ENCODE results near the gene GSTM3. TPM values are rescaled to one million over a fixed set of nuclear protein-coding genes. Genes with fewer than 3 reads are reported as not detected.
A peak's percentile ranks its signal among the peaks of the same experiment; 100 is the strongest.

The GSTM3 gene
- total and polyA plus RNA-seq, 7 donors: 21.6 to 143 (median 64.3) TPM

DNA sequence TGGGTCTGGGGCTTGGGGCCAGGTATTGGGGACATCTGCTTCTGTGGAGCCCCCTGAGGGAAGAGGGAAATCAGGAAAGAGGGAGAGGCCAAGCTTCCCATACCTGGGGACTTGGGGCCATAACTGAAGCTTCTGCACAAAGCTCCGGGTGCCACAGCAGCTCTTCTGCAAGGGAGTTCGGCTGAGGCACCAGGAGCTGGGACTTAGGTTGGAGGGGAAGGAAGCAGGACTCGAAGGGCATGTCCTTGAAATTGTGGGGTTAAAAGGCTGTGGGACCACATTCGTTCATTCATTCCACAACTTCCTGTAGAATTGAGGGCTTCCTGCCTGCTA is 24.6 kb upstream of the GSTM3 start:
- no peak overlapping the region for H3K4me3 ChIP-seq
- H3K27me3 ChIP-seq: no peaks in the 10 kb centered on the region
- no peak for DNase-seq
- no peak overlapping the region for H3K27ac ChIP-seq
- intact Hi-C loops (cut with DNase I): no loop called here
- TF ChIP-seq POLR2A (IDR thresholded peaks at IDR 0.05): no peak
- no peak for TF ChIP-seq EP300 (IDR thresholded peaks at IDR 0.05)
- no peak for TF ChIP-seq POLR2AphosphoS5 (IDR thresholded peaks at IDR 0.05)
- TF ChIP-seq, protein P1, sequence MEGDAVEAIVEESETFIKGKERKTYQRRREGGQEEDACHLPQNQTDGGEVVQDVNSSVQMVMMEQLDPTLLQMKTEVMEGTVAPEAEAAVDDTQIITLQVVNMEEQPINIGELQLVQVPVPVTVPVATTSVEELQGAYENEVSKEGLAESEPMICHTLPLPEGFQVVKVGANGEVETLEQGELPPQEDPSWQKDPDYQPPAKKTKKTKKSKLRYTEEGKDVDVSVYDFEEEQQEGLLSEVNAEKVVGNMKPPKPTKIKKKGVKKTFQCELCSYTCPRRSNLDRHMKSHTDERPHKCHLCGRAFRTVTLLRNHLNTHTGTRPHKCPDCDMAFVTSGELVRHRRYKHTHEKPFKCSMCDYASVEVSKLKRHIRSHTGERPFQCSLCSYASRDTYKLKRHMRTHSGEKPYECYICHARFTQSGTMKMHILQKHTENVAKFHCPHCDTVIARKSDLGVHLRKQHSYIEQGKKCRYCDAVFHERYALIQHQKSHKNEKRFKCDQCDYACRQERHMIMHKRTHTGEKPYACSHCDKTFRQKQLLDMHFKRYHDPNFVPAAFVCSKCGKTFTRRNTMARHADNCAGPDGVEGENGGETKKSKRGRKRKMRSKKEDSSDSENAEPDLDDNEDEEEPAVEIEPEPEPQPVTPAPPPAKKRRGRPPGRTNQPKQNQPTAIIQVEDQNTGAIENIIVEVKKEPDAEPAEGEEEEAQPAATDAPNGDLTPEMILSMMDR (IDR thresholded peaks at IDR 0.05): no peak
- no peaks in the 10 kb centered on the region for H3K9me3 ChIP-seq
- H3K4me1 ChIP-seq: peaks cover 0 to 22% (median 12%) of the 10 kb centered on the region in 4 donors
- H3K36me3 ChIP-seq: no peaks in the 10 kb centered on the region
- WGBS, 2 donors: 75 to 89% methylated on average over 4 of the region's 4 CpGs

DNA sequence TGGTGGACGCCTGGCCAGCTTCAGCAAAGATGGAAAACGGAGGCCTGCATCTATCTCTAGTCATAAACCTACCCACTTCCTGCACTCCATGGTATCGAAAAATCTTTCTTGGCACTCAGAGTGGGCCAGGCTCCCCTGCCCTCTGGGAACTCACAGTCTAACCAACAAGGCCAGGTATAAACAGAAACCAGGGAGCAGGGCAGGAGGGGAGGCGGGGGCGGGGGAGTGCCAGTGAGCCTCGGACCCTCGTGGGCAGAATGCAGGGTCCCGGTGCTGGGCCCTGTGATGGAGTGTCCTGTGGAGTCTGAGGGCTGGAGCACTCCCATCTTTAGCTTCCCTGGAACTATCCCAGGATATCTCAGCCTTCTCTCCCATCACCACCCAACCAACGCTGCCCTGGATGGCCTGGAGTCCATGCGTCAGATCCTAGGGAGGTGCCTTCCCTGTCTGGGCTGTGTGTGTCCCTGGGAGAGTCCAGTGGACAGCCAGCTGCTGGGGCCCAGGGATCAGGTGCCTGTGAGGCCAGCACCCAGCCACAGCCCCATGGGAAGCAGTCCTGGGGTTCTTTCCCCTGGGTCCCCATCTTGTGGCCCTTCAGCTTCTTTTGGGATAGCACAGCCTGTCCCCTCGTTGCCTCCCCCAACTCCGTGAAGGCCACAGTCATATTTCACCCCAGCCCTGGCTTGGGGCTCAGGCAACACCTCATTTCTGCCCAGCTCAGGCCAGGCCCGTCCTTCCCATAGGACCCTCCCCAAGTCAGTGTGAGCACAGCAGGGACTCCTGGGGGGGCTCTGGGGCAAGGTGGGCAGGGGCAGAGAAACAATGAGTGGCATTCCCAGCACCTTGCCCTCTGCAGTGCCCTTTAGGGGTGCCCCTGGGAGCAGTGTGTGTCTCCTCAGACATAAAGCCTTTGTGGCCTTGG is 24.0 kb upstream of the GSTM3 start:
- Histone ChIP-seq H3K36me3 (no peaks in the 10 kb centered on the region), H3K27me3 (no peaks in the 10 kb centered on the region), H3K4me1 (peaks cover 0 to 23% (median 12%) of the 10 kb centered on the region in 4 donors), H3K9me3 (no peaks in the 10 kb centered on the region), H3K27ac (no peak overlapping the region), H3K4me3 (no peak overlapping the region)
- intact Hi-C loops (cut with DNase I): no loop called here
- no peak for TF ChIP-seq POLR2A (IDR thresholded peaks at IDR 0.05)
- TF ChIP-seq EP300 (IDR thresholded peaks at IDR 0.05): no peak
- WGBS, 2 donors: 83 to 88% methylated on average over 13 of the region's 13 CpGs
- DNase-seq: peak; percentile 48

DNA sequence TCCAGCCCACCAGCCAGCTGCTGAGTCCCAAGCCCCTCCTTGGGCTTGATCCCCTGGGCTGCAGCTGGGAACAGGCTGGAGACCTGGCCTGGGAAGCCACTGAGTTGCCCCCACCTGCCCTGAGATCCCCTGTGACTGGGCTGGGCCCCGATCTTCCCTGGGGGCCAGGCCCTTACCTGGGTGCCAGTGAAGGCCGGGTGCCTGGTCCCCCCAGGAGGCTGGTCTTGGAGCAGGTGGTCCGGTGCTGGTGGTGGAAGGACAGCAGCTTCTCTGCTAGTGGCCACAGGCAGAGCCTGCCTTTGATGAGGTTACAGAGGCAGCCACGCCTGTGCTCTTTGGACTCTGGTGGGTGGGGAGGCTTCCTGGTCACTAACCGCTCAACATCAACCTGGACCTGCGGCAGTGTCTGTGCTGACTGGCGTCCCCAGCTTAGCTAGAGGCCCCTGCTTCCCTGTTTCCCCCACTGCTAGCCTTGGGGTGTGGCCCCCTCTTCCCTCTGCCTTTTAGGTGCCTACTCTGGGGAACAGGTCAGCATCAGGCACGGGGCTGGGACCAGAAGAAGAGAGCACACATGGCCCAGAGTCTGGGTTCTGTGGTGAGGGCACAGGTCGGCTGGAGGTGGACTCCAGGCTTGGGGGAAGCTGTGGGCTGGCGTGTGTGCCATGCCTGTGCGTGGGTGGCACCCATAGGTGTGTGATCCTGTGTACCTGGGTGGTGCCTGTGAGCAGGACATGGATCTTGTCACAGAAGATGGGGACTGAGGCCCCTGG is 23.0 kb upstream of the GSTM3 start, which contains the start of gene EPS8L3:
Gene EPS8L3 (minus strand): TSS at position 278 of the 770 bp plus-strand sequence. CDS start 2,174 bp downstream, outside the sequence.
- Histone ChIP-seq H3K4me1 (peaks cover 0 to 23% (median 12%) of the 10 kb centered on the region in 4 donors), H3K27ac (peak within 1 kb of the TSS in 1 of 4 donors; percentile 35), H3K4me3 (peak within 1 kb of the TSS in 1 of 4 donors; percentile 24), H3K36me3 (no peaks in the 10 kb centered on the region), H3K9me3 (no peaks in the 10 kb centered on the region), H3K27me3 (no peaks in the 10 kb centered on the region)
- TF ChIP-seq POLR2AphosphoS5 (IDR thresholded peaks at IDR 0.05) (peak in 1 of 4 donors; percentile 51), EP300 (IDR thresholded peaks at IDR 0.05) (no peak), POLR2A (IDR thresholded peaks at IDR 0.05) (peak in 1 of 2 donors; percentile 86)
- TF ChIP-seq, protein P1 (IDR thresholded peaks at IDR 0.05): no peak
- 16 to 67% methylated on average over 11 of the region's 11 CpGs for WGBS, 2 donors
- peak; percentile 60 for DNase-seq
- intact Hi-C loops (cut with DNase I): no loop called here

DNA sequence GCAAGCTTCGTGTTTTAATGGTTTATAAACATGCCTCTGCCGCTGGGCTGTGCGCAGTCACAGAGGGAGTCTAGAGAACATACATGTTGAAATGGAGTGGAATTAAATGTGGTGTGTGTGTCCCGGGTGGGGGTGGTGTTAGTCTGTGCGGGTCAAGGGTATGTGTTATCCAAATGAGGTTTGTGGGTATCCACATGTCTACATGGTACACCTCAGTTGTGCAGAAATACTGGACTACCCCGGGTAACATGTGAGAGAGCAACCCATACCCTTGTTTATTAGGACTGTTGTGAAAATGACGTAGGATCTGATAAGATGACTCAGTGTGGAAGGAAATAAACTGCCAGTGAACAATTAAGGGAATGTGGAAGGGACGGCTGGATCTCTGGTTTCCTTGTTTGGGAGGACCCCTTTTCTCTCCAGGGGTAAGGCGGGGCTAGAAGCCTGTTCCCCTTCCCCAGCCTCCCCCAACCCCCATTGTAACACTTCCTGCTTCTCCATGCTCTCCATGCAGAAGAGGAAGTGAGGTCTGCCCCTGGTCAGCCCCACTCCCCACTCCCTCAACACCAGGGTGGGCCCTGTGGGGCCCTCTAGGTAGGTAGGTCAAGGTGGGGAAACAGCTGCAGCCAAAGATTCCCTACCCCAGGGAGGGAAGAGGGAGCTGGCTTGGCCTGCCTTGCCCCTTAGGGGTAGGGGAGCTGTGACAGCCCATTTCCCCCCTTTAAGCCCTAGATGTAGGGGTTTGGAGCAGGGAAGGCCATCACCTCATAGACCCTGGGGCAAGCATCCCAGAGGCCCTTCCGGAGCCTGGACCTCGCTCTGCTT is 22.2 kb upstream of the GSTM3 start:
- TF ChIP-seq EP300 (IDR thresholded peaks at IDR 0.05): no peak
- TF ChIP-seq POLR2AphosphoS5 (IDR thresholded peaks at IDR 0.05): no peak
- TF ChIP-seq POLR2A (IDR thresholded peaks at IDR 0.05): peak in 1 of 2 donors; percentile 42
- TF ChIP-seq, protein P1 (IDR thresholded peaks at IDR 0.05): no peak
- H3K4me3 ChIP-seq: peak overlapping the region in 1 of 4 donors; percentile 24
- DNase-seq: peak; percentile 54
- 12 to 60% methylated on average over 11 of the region's 11 CpGs for WGBS, 2 donors
- H3K27me3 ChIP-seq: no peaks in the 10 kb centered on the region
- intact Hi-C loops (cut with DNase I): no loop called here
- peak overlapping the region in 1 of 4 donors; percentile 35 for H3K27ac ChIP-seq
- peaks cover 0 to 23% (median 12%) of the 10 kb centered on the region in 4 donors for H3K4me1 ChIP-seq
- H3K36me3 ChIP-seq: no peaks in the 10 kb centered on the region
- H3K9me3 ChIP-seq: no peaks in the 10 kb centered on the region

Data from sigmoid colon (tissue), 7 donors.